Head of caudate nucleus (tissue), 42 donors: ENCODE results near the gene BPTF.
"Not testable (repeated sequence)": the region's sequence is repeated elsewhere in the genome, so short reads cannot be mapped to it uniquely, and the experiment has no call there.

Experiments
- DNase-seq, 42 donors: peaks; one replicate each; pipeline versions ENCODE4 v3.0.0 to v3.0.0-alpha.2; 2020 to 2021; ENCODE audit warnings: mixed read lengths in 7 of 42
- intact Hi-C: fragments of 100-400 bp; cut with DNase I; formaldehyde crosslinking; loops from one replicate; pipeline ENCODE4 v1.15.0; 2022

The BPTF gene

GRCh38 chr17:67829331-67829730, 4.0 kb downstream of the BPTF start:
- intact Hi-C loops = loop anchor here (5.0 kb wide), 1 partner anchor 112 kb away; the partner anchor contains the start of gene NOL11
- DNase-seq = no peak

- intact Hi-C loops = no loop called here
- DNase-seq = peak in 13 of 42 donors; percentile 13 to 64 (median 26)
Observed at GRCh38 chr17:67830440-67830839, 5.1 kb downstream of the BPTF start.

GRCh38 chr17:67831268-67831667, 6.0 kb downstream of the BPTF start:
- intact Hi-C loops = no loop called here
- no peak for DNase-seq

- intact Hi-C loops = no loop called here
- DNase-seq = no peak
Observed at GRCh38 chr17:67833134-67833533, 7.8 kb downstream of the BPTF start.

GRCh38 chr17:67833946-67834631, 8.8 kb downstream of the BPTF start:
- DNase-seq = no peak
- intact Hi-C loops = no loop called here

- intact Hi-C loops = no loop called here
- DNase-seq = no peak
Observed at GRCh38 chr17:67834634-67835033, 9.3 kb downstream of the BPTF start.

- no peak for DNase-seq
- intact Hi-C loops = no loop called here
Observed at GRCh38 chr17:67836205-67836987, 11.1 kb downstream of the BPTF start.

GRCh38 chr17:67837965-67838364, 12.7 kb downstream of the BPTF start:
- DNase-seq = no peak
- intact Hi-C loops = no loop called here

- no peak for DNase-seq
- intact Hi-C loops = no loop called here
Observed at GRCh38 chr17:67838538-67838937, 13.2 kb downstream of the BPTF start.

GRCh38 chr17:67841992-67842391, 16.7 kb downstream of the BPTF start:
- DNase-seq = no peak
- intact Hi-C loops = no loop called here

GRCh38 chr17:67842648-67843047, 17.3 kb downstream of the BPTF start:
- no peak for DNase-seq
- intact Hi-C loops = no loop called here

GRCh38 chr17:67845374-67845773, 20.1 kb downstream of the BPTF start:
- intact Hi-C loops = no loop called here

GRCh38 chr17:67848189-67848588, 22.9 kb downstream of the BPTF start:
- intact Hi-C loops, DNase-seq: not testable (repeated sequence)

More at GRCh38 chr17:67845374-67845773, 20.1 kb downstream of the BPTF start:
- no peak for DNase-seq

- intact Hi-C loops, DNase-seq: not testable (repeated sequence)
Observed at GRCh38 chr17:67848846-67849245, 23.5 kb downstream of the BPTF start.

- intact Hi-C loops = no loop called here
Observed at GRCh38 chr17:67850991-67851631, 25.8 kb downstream of the BPTF start.

GRCh38 chr17:67853703-67854102, 28.4 kb downstream of the BPTF start:
- intact Hi-C loops = no loop called here

More at GRCh38 chr17:67850991-67851631, 25.8 kb downstream of the BPTF start:
- DNase-seq = peak in 1 of 42 donors; percentile 9

GRCh38 chr17:67854378-67854777, 29.1 kb downstream of the BPTF start:
- no peak for DNase-seq
- intact Hi-C loops = no loop called here

More at GRCh38 chr17:67853703-67854102, 28.4 kb downstream of the BPTF start:
- DNase-seq = no peak

- peak in 1 of 42 donors; percentile 24 for DNase-seq
- intact Hi-C loops = no loop called here
Observed at GRCh38 chr17:67855504-67856324, 30.4 kb downstream of the BPTF start.

- DNase-seq, intact Hi-C loops: not testable (repeated sequence)
Observed at GRCh38 chr17:67856402-67856801, 31.1 kb downstream of the BPTF start.
